ENCODE results near the gene COMTD1. TPM values are rescaled to one million over a fixed set of nuclear protein-coding genes. Genes with fewer than 3 reads are reported as not detected.
A peak's percentile ranks its signal among the peaks of the same experiment; 100 is the strongest.

COMTD1 gene
- total and polyA plus RNA-seq, 10 donors = 14.2 to 57.4 (median 20.4) TPM

DNA sequence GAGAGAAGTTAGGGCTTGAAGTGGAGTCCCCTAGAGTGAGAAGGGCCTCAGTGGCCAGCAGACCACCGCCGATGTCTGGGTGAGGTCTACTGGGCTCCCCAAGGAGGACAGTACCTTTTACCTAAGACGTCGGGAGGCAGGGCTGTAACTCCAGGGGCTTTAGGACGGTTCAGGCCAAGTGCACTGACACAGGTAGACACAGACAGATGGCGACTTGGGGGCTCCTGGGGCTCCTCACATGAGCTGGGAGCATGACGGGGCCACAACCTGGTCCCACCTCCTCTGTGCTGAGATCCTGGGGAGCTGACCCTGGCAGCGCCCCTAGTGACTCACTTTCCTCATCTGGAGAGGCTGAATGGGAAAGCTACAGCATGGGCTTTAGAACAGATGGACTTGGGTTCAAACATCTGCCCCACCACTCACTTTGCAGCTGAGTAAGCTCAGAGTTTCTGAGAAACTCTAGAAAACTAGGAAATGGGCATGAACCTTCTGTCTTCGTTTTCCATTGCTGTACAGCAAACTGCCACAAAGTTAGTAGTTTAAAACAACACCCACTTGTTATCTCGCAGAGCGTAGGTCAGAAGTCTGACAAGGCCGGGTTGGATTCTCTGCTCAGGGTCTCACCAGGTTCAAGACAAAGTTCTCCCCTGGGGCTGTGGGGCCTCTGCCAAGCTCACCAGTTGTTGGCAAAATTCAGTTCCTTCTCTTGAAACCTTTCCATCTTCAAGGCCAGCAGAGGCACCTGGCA is 4.7 kb upstream of the COMTD1 start:
- Histone ChIP-seq H3K27ac (no peak overlapping the region), H3K36me3 (no peaks in the 10 kb centered on the region), H3K4me3 (no peak overlapping the region), H3K9me3 (no peaks in the 10 kb centered on the region), H3K4me1 (peaks cover 0 to 8% (median 7%) of the 10 kb centered on the region in 6 donors), H3K27me3 (replicated peaks in 1 of 7) (no peaks in the 10 kb centered on the region)
- TF ChIP-seq POLR2AphosphoS5 (IDR thresholded peaks at IDR 0.05) (no peak), POLR2A (IDR thresholded peaks at IDR 0.05) (no peak)
- TF ChIP-seq, protein P1, sequence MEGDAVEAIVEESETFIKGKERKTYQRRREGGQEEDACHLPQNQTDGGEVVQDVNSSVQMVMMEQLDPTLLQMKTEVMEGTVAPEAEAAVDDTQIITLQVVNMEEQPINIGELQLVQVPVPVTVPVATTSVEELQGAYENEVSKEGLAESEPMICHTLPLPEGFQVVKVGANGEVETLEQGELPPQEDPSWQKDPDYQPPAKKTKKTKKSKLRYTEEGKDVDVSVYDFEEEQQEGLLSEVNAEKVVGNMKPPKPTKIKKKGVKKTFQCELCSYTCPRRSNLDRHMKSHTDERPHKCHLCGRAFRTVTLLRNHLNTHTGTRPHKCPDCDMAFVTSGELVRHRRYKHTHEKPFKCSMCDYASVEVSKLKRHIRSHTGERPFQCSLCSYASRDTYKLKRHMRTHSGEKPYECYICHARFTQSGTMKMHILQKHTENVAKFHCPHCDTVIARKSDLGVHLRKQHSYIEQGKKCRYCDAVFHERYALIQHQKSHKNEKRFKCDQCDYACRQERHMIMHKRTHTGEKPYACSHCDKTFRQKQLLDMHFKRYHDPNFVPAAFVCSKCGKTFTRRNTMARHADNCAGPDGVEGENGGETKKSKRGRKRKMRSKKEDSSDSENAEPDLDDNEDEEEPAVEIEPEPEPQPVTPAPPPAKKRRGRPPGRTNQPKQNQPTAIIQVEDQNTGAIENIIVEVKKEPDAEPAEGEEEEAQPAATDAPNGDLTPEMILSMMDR (IDR thresholded peaks at IDR 0.05 in 8 of 11, conservative IDR thresholded peaks at IDR 0.05 in 3 of 11) = no peak
- WGBS, 5 donors = 89 to 94% (median 91%) methylated on average over 9 to 12 of the region's 12 CpGs
- intact Hi-C loops (cut with DNase I; ENCODE audit: low total_unique reads) = no loop called here
- no peak for DNase-seq

DNA sequence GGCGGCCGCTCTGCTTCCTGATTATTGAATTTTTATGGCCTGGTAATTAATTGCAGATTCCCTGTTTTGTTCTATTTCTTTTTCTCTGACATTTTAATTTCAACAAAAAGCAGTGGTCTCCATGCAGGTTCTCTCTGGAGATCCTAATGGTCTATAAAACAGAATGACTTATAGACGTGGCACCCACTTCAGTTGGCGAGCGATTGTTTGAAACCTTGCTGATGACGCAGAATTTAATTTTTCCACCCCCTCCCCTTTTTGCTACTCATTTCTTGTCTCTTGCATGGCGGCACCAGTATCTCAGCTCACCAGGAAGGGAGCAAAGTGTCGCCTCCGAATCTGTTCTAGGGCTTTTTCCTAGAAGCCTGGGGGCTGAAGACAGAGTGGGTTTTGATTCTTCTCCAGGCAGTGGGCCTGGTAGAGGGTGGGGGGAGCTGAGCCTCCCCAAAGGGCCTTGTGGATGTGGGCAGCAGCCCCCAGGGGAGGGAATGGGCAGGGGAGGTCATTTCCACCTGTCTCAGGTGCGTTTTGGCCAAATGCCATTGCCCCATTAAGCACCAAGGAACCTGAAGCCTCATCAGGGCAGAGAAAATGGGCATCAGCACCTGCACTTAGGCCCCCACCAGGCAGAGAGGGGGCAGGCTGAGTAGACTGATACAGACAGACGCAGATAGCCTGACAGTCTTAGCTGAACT is 3.5 kb upstream of the COMTD1 start:
- whole genome bisulfite sequencing, 5 donors = 91 to 97% (median 93%) methylated on average over 11 of the region's 11 CpGs
- Histone ChIP-seq H3K36me3 (no peaks in the 10 kb centered on the region), H3K27ac (no peak overlapping the region), H3K4me1 (peaks cover 0 to 21% (median 19%) of the 10 kb centered on the region in 6 donors), H3K4me3 (no peak overlapping the region), H3K9me3 (no peaks in the 10 kb centered on the region), H3K27me3 (replicated peaks in 1 of 7) (no peaks in the 10 kb centered on the region)
- TF ChIP-seq POLR2A (IDR thresholded peaks at IDR 0.05) = no peak
- TF ChIP-seq, protein P1 (IDR thresholded peaks at IDR 0.05 in 8 of 11, conservative IDR thresholded peaks at IDR 0.05 in 3 of 11) = no peak
- intact Hi-C loops (cut with DNase I; ENCODE audit: low total_unique reads) = loop anchor here (10.0 kb wide), 2 partner anchors 54 to 994 kb away; no protein-coding TSS in a partner anchor
- no peak for DNase-seq

DNA sequence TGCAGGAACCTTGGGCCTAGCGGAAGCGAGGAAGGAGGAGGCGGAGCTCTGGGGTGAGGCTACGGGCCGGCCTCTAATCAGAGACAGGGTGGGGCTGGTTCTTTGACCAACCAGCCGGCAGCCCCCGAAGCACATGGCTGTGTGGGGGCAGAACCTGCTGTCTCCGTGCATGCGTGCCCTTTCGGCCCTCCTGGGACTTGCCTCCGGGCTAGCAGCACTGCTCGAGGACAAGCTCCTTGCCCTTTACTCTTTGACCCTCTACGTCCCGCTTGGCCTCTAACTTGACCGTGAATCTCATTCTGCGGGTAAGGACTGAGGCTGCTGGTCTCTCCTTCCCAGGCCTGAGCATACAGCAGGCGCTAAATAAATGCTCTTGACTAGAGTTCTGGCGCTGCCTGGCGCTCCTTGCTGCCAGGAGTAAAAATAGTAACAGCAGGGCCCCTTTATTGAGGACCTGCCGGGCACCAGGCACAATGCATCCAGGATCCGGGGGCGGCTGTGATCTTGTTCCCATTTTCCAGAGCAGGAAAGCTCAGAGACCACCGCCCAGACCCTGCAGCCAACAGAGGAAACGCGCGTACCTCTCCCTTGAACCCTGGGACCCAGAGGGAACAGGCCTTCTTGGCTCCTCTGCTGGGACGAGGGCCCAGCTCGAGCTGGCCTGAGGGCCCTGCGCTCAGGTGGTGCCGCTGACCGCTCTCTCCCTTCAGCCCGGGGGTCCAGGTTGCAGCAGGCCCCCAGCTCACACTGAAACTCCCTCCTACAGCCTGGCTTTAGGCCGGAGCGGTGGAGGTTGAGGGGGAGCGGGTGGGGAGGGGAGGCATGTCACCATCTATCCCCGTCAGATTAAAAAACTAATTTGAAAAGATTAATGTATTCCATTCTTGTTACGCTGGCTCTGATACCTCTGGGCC is 2.7 kb upstream of the COMTD1 start:
- peak; percentile 82 for DNase-seq
- peaks cover 0 to 29% (median 25%) of the 10 kb centered on the region in 6 donors for H3K4me1 ChIP-seq
- H3K4me3 ChIP-seq = no peak overlapping the region
- intact Hi-C loops (cut with DNase I; ENCODE audit: low total_unique reads) = loop anchor here (10.0 kb wide), 2 partner anchors 54 to 994 kb away; no protein-coding TSS in a partner anchor
- WGBS, 5 donors = 86 to 92% (median 88%) methylated on average over 29 to 37 of the region's 37 CpGs
- H3K27ac ChIP-seq = peak overlapping the region in 4 of 8 donors; percentile 13 to 36 (median 29)
- no peaks in the 10 kb centered on the region for H3K36me3 ChIP-seq
- no peaks in the 10 kb centered on the region for H3K9me3 ChIP-seq
- H3K27me3 ChIP-seq (replicated peaks in 1 of 7) = no peaks in the 10 kb centered on the region
- TF ChIP-seq POLR2AphosphoS5 (IDR thresholded peaks at IDR 0.05) (peak in 1 of 3 donors; percentile 38), POLR2A (IDR thresholded peaks at IDR 0.05) (no peak)

DNA sequence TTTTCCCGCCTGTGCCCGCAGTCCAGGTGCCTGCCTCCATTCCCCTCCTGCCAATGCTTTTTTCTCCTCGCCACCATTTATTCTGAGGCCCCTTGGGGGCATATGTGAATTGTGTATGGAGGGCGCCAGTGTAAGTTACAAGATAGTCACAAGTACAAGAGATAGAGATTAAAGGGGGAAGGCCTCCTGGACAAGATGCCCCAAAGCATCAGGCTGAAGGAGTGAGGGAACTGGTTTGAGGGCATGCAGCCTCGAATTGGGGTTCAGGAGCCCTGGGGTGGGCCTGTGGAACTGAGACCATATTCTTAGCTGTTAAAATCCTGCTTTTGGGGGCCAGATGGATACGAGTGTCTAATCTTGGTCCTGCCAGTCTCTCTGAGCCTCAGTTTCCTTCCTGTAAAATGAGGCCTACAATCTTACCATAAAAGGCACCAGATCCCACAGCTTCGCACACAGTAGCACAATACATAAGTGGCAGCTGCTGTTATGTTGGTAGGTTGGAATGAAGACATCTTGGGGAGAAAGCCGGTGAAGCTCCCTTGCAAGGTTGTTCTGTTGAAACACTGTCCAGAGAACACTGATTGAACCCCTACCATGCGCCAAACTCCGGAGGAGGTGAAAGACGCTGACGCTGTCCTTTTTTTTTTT is 545 bp upstream of the COMTD1 start:
- WGBS, 5 donors = 41 to 54% (median 50%) methylated on average over 12 of the region's 12 CpGs
- TF ChIP-seq POLR2A (IDR thresholded peaks at IDR 0.05) = no peak
- TF ChIP-seq, protein P1 (IDR thresholded peaks at IDR 0.05 in 8 of 11, conservative IDR thresholded peaks at IDR 0.05 in 3 of 11) = peak in 4 of 11 experiments; percentile 10 to 72 (median 28)
- H3K9me3 ChIP-seq = no peaks in the 10 kb centered on the region
- peaks cover 0 to 31% (median 27%) of the 10 kb centered on the region in 6 donors for H3K4me1 ChIP-seq
- DNase-seq = no peak
- H3K27ac ChIP-seq = peak overlapping the region in 7 of 8 donors; percentile 70 to 91 (median 87)
- intact Hi-C loops (cut with DNase I; ENCODE audit: low total_unique reads) = loop anchor here (10.0 kb wide), 2 partner anchors 52 to 992 kb away; no protein-coding TSS in a partner anchor
- peaks cover 0 to 21% (median 15%) of the 10 kb centered on the region in 6 donors for H3K36me3 ChIP-seq
- peak overlapping the region in 6 of 8 donors; percentile 68 to 90 (median 82) for H3K4me3 ChIP-seq
- no peaks in the 10 kb centered on the region for H3K27me3 ChIP-seq (replicated peaks in 1 of 7)

All from spleen (tissue), 11 donors.